Mesendoderm (in vitro differentiated cells): ENCODE data around the gene CENPN.
A peak's percentile ranks its signal among the peaks of the same experiment; 100 is the strongest.

ENCODE experiments used
- DNase-seq: peaks from one replicate; pipeline ENCODE4 v3.0.0; 2013
- H2AK5ac ChIP-seq: 2 replicates; pipeline ENCODE4 v1.6.1; 2013; ENCODE audit warnings: low read length, inconsistent platforms
- H2BK120ac ChIP-seq: 2 replicates; pipeline ENCODE4 v1.6.1; 2013; ENCODE audit warnings: low read depth, mild to moderate bottlenecking, low read length, moderate library complexity, mixed read lengths
- H2BK15ac ChIP-seq: replicated peaks from 2 replicates; pipeline ENCODE4 v1.6.1; 2013; ENCODE audit warnings: low read depth, mild to moderate bottlenecking, moderate library complexity
- H2BK5ac ChIP-seq: 2 replicates; pipeline ENCODE4 v1.6.1; 2013; ENCODE audit warnings: low read length, inconsistent platforms
- H3K18ac ChIP-seq: 2 replicates; pipeline ENCODE4 v1.6.1; 2013; ENCODE audit warnings: mild to moderate bottlenecking, low read length, mixed read lengths
- H3K23ac ChIP-seq: one replicate; pipeline ENCODE4 v1.6.1; 2013; ENCODE audit warnings: low read length
- H3K27ac ChIP-seq: 2 replicates; pipeline ENCODE4 v1.5.1; 2013; ENCODE audit warnings: low read depth, mild to moderate bottlenecking, inconsistent platforms, low read length, moderate library complexity
- H3K27me3 ChIP-seq: 2 replicates; pipeline ENCODE4 v1.6.1; 2013; ENCODE audit warnings: low read length, control low read depth, mild to moderate bottlenecking, inconsistent platforms; ENCODE audit not compliant: insufficient read depth, poor library complexity
- H3K36me3 ChIP-seq: 2 replicates; pipeline ENCODE4 v1.6.1; 2013; ENCODE audit warnings: low read length, inconsistent platforms; ENCODE audit not compliant: control insufficient read depth, insufficient read depth
- H3K4ac ChIP-seq: one replicate; pipeline ENCODE4 v1.6.1; 2013; ENCODE audit warnings: low read depth, mild to moderate bottlenecking, low read length, moderate library complexity
- H3K4me1 ChIP-seq: 2 replicates; pipeline ENCODE4 v1.6.1; 2013; ENCODE audit warnings: low read depth, low read length, inconsistent platforms; ENCODE audit not compliant: control insufficient read depth
- H3K4me2 ChIP-seq: 2 replicates; pipeline ENCODE4 v1.6.1; 2013; ENCODE audit warnings: low read length
- H3K4me3 ChIP-seq: 2 replicates; pipeline ENCODE4 v1.5.1; 2013; ENCODE audit warnings: mild to moderate bottlenecking, low read length
- H3K56ac ChIP-seq: one replicate; pipeline ENCODE4 v1.6.1; 2013; ENCODE audit warnings: low read length
- H3K79me1 ChIP-seq: 2 replicates; pipeline ENCODE4 v1.6.1; 2013; ENCODE audit warnings: low read length, inconsistent platforms
- H3K79me2 ChIP-seq: 2 replicates; pipeline ENCODE4 v1.6.1; 2013; ENCODE audit warnings: mild to moderate bottlenecking, low read length; ENCODE audit not compliant: control insufficient read depth, insufficient read depth
- H3K9ac ChIP-seq: 2 replicates; pipeline ENCODE4 v1.6.1; 2013; ENCODE audit warnings: low read length, inconsistent platforms
- H4K5ac ChIP-seq: one replicate; pipeline ENCODE4 v1.6.1; 2013; ENCODE audit warnings: low read length
- H4K8ac ChIP-seq: one replicate; pipeline ENCODE4 v1.6.1; 2013; ENCODE audit warnings: low read depth, mild to moderate bottlenecking, control low read depth, low read length, moderate library complexity
- WGBS: extraction: QIAGEN DNeasy Blood & Tissue Kit; methylation state at CpG from one replicate; pipeline ENCODE4 v1.1.7; 2013; ENCODE audit warnings: low lambda C conversion rate, missing lambda C conversion rate; ENCODE audit not compliant: insufficient coverage; ENCODE audit errors: extremely low coverage; 5-methylcytosine and 5-hydroxymethylcytosine counted together

CENPN gene

GRCh38 chr16:80974649-80975376 is 32.2 kb upstream of the CENPN start:
- Histone ChIP-seq H3K18ac (no peak overlapping the region), H3K4me3 (no peak overlapping the region), H3K27me3 (no peaks in the 10 kb centered on the region), H4K8ac (no peak overlapping the region), H3K56ac (no peak overlapping the region), H3K4me1 (no peaks in the 10 kb centered on the region), H3K4me2 (no peak overlapping the region), H3K36me3 (no peaks in the 10 kb centered on the region), H3K4ac (no peak overlapping the region), H2AK5ac (no peak overlapping the region), H3K79me2 (no peaks in the 10 kb centered on the region), H3K23ac (no peak overlapping the region), H2BK5ac (no peak overlapping the region), H4K5ac (no peak overlapping the region), H3K79me1 (no peaks in the 10 kb centered on the region), H3K27ac (peak overlapping the region; percentile 31), H2BK120ac (no peak overlapping the region), H3K9ac (no peak overlapping the region), H2BK15ac (no peak overlapping the region)
- no CpG with 5 or more reads among the region's 6 CpGs for WGBS
- peak; percentile 82 for DNase-seq

- Histone ChIP-seq H4K5ac (no peak overlapping the region), H3K4me3 (no peak overlapping the region), H3K4ac (no peak overlapping the region), H3K36me3 (no peaks in the 10 kb centered on the region), H2BK120ac (no peak overlapping the region), H3K18ac (no peak overlapping the region), H4K8ac (no peak overlapping the region), H3K27ac (no peak overlapping the region), H3K4me2 (no peak overlapping the region), H3K79me2 (no peaks in the 10 kb centered on the region), H2BK5ac (no peak overlapping the region), H3K4me1 (no peaks in the 10 kb centered on the region), H3K56ac (no peak overlapping the region), H2AK5ac (no peak overlapping the region), H3K79me1 (peaks cover 1% of the 10 kb centered on the region), H3K27me3 (no peaks in the 10 kb centered on the region), H3K23ac (no peak overlapping the region), H2BK15ac (no peak overlapping the region), H3K9ac (no peak overlapping the region)
- no peak for DNase-seq
- no CpG with 5 or more reads among the region's 1 CpG for whole genome bisulfite sequencing
Observed at GRCh38 chr16:80976946-80977345, 30.1 kb upstream of the CENPN start.

- Histone ChIP-seq H2AK5ac (no peak overlapping the region), H3K23ac (no peak overlapping the region), H3K36me3 (no peaks in the 10 kb centered on the region), H3K27ac (no peak overlapping the region), H3K4me2 (no peak overlapping the region), H3K4me1 (peaks cover 2% of the 10 kb centered on the region), H3K18ac (no peak overlapping the region), H3K9ac (no peak overlapping the region), H2BK5ac (no peak overlapping the region), H4K8ac (no peak overlapping the region), H2BK120ac (no peak overlapping the region), H4K5ac (no peak overlapping the region), H3K4me3 (no peak overlapping the region), H2BK15ac (no peak overlapping the region), H3K79me2 (no peaks in the 10 kb centered on the region), H3K4ac (no peak overlapping the region), H3K27me3 (no peaks in the 10 kb centered on the region), H3K56ac (no peak overlapping the region), H3K79me1 (peaks cover 4% of the 10 kb centered on the region)
- DNase-seq: no peak
Observed at GRCh38 chr16:80981103-80981502, 25.9 kb upstream of the CENPN start.

GRCh38 chr16:80982646-80983045 is 24.4 kb upstream of the CENPN start:
- H2BK15ac ChIP-seq: no peak overlapping the region
- no peaks in the 10 kb centered on the region for H3K36me3 ChIP-seq
- no peak overlapping the region for H3K18ac ChIP-seq
- no peak overlapping the region for H4K5ac ChIP-seq
- H3K4ac ChIP-seq: no peak overlapping the region
- H3K79me2 ChIP-seq: no peaks in the 10 kb centered on the region
- no peak overlapping the region for H2BK120ac ChIP-seq
- H3K79me1 ChIP-seq: peaks cover 4% of the 10 kb centered on the region
- H3K23ac ChIP-seq: no peak overlapping the region
- no peak overlapping the region for H3K56ac ChIP-seq
- H3K27me3 ChIP-seq: no peaks in the 10 kb centered on the region
- no peak overlapping the region for H2BK5ac ChIP-seq
- H3K4me3 ChIP-seq: no peak overlapping the region
- H3K4me2 ChIP-seq: no peak overlapping the region
- no peak overlapping the region for H2AK5ac ChIP-seq
- H3K27ac ChIP-seq: no peak overlapping the region
- no peak for DNase-seq
- H4K8ac ChIP-seq: no peak overlapping the region
- no CpG with 5 or more reads among the region's 4 CpGs for WGBS
- H3K4me1 ChIP-seq: peaks cover 2% of the 10 kb centered on the region
- no peak overlapping the region for H3K9ac ChIP-seq

GRCh38 chr16:80984124-80984892 is 22.7 kb upstream of the CENPN start:
- H2BK5ac ChIP-seq: no peak overlapping the region
- H4K8ac ChIP-seq: no peak overlapping the region
- H4K5ac ChIP-seq: no peak overlapping the region
- H3K27ac ChIP-seq: no peak overlapping the region
- H3K27me3 ChIP-seq: no peaks in the 10 kb centered on the region
- no peak overlapping the region for H3K23ac ChIP-seq
- no peak overlapping the region for H3K4me2 ChIP-seq
- H2BK15ac ChIP-seq: no peak overlapping the region
- H3K18ac ChIP-seq: no peak overlapping the region
- H3K4me3 ChIP-seq: no peak overlapping the region
- H3K36me3 ChIP-seq: no peaks in the 10 kb centered on the region
- peaks cover 4% of the 10 kb centered on the region for H3K79me1 ChIP-seq
- no peak for DNase-seq
- no peak overlapping the region for H2BK120ac ChIP-seq
- H3K56ac ChIP-seq: no peak overlapping the region
- H3K9ac ChIP-seq: no peak overlapping the region
- H3K4me1 ChIP-seq: peaks cover 2% of the 10 kb centered on the region
- no CpG with 5 or more reads among the region's 6 CpGs for WGBS
- H3K4ac ChIP-seq: no peak overlapping the region
- no peak overlapping the region for H2AK5ac ChIP-seq
- no peaks in the 10 kb centered on the region for H3K79me2 ChIP-seq
